HFFc6 (cell line): ENCODE data around the gene HOXB1. TPM values are rescaled to one million over a fixed set of nuclear protein-coding genes. Genes with fewer than 3 reads are reported as not detected.

Source experiments
- DNase-seq: peaks from one replicate; pipeline ENCODE4 v3.0.0-alpha.2; 2018
- H3K27ac Mint-ChIP-seq: 2 replicates; pipeline ENCODE4 v1.8.0; 2020; ENCODE audit warnings: mild to moderate bottlenecking, mixed read lengths
- H3K27me3 Mint-ChIP-seq: 2 replicates; pipeline ENCODE4 v1.8.0; 2021; ENCODE audit warnings: mild to moderate bottlenecking, moderate library complexity, mixed read lengths; ENCODE audit not compliant: insufficient read depth
- H3K36me3 Mint-ChIP-seq: 2 replicates; pipeline ENCODE4 v1.8.0; 2021; ENCODE audit warnings: low read depth, mixed read lengths
- H3K4me1 Mint-ChIP-seq: 2 replicates; pipeline ENCODE4 v1.8.0; 2020; ENCODE audit warnings: low read depth, mixed read lengths
- H3K4me3 Mint-ChIP-seq: 2 replicates; pipeline ENCODE4 v1.8.0; 2020; ENCODE audit warnings: mild to moderate bottlenecking, moderate library complexity, mixed read lengths
- H3K9me3 Mint-ChIP-seq: 2 replicates; pipeline ENCODE4 v1.8.0; 2020; ENCODE audit warnings: mild to moderate bottlenecking, mixed read lengths
- CTCF ChIP-seq: fragments of 200-600 bp; sonication (generic); IDR thresholded peaks from 2 replicates; pipeline ENCODE4 v1.5.0; 2021; ENCODE audit warnings: antibody characterized with exemption, mild to moderate bottlenecking
- total RNA-seq, 6 experiments: library from RNA; stranded (reverse); fragmentation: NEBNext Ultra II Directional; extraction: Animal tissue kit (Norgen Biotek cat#: 25700); gene quantifications; 2 replicates in 1 of 6; 3 replicates in 5 of 6; pipeline ENCODE4 v1.2.3, GENCODE V29; 2021

HOXB1 gene
- total RNA-seq, 6 experiments from 2014 or later, result not detected

GRCh38 chr17:48492401-48493298 lies 38.2 kb downstream of the HOXB1 start:
- Mint-ChIP-seq H3K27me3 (peaks cover 3% of the 10 kb centered on the region), H3K4me3 (no peak overlapping the region), H3K9me3 (no peaks in the 10 kb centered on the region), H3K27ac (no peak overlapping the region), H3K36me3 (no peaks in the 10 kb centered on the region), H3K4me1 (peaks cover 23% of the 10 kb centered on the region)
- peak; percentile 25 for DNase-seq
- peak; percentile 84 for TF ChIP-seq CTCF

GRCh38 chr17:48491527-48492273 lies 39.1 kb downstream of the HOXB1 start:
- no peaks in the 10 kb centered on the region for H3K36me3 Mint-ChIP-seq
- no peak overlapping the region for H3K4me3 Mint-ChIP-seq
- no peaks in the 10 kb centered on the region for H3K9me3 Mint-ChIP-seq
- no peak overlapping the region for H3K27ac Mint-ChIP-seq
- peaks cover 22% of the 10 kb centered on the region for H3K4me1 Mint-ChIP-seq
- no peak for DNase-seq
- H3K27me3 Mint-ChIP-seq, result peaks cover 3% of the 10 kb centered on the region
- no peak for TF ChIP-seq CTCF

GRCh38 chr17:48490451-48490892 lies 40.3 kb downstream of the HOXB1 start:
- Mint-ChIP-seq H3K4me3 (no peak overlapping the region), H3K27ac (no peak overlapping the region), H3K9me3 (no peaks in the 10 kb centered on the region), H3K36me3 (no peaks in the 10 kb centered on the region), H3K4me1 (peaks cover 31% of the 10 kb centered on the region), H3K27me3 (peaks cover 3% of the 10 kb centered on the region; the same call in 1 of the 2 replicates)
- no peak for DNase-seq
- no peak for TF ChIP-seq CTCF

- H3K4me1 Mint-ChIP-seq, result peaks cover 37% of the 10 kb centered on the region
- H3K9me3 Mint-ChIP-seq, result no peaks in the 10 kb centered on the region
- DNase-seq, result no peak
- no peaks in the 10 kb centered on the region for H3K36me3 Mint-ChIP-seq
- no peak overlapping the region for H3K4me3 Mint-ChIP-seq
- no peak overlapping the region for H3K27ac Mint-ChIP-seq
- no peak for TF ChIP-seq CTCF
- peaks cover 3% of the 10 kb centered on the region; the same call in 1 of the 2 replicates for H3K27me3 Mint-ChIP-seq
Measured at GRCh38 chr17:48489781-48490180, 41.0 kb downstream of the HOXB1 start.

GRCh38 chr17:48488548-48489106 lies 42.2 kb downstream of the HOXB1 start:
- Mint-ChIP-seq H3K4me3 (no peak overlapping the region), H3K36me3 (no peaks in the 10 kb centered on the region), H3K4me1 (peaks cover 44% of the 10 kb centered on the region), H3K27me3 (no peaks in the 10 kb centered on the region), H3K27ac (no peak overlapping the region), H3K9me3 (no peaks in the 10 kb centered on the region)
- no peak for TF ChIP-seq CTCF
- no peak for DNase-seq
